Measurements from ENCODE around the gene PCBP2.
A peak's percentile ranks its signal among the peaks of the same experiment; 100 is the strongest.

Gene PCBP2

DNA sequence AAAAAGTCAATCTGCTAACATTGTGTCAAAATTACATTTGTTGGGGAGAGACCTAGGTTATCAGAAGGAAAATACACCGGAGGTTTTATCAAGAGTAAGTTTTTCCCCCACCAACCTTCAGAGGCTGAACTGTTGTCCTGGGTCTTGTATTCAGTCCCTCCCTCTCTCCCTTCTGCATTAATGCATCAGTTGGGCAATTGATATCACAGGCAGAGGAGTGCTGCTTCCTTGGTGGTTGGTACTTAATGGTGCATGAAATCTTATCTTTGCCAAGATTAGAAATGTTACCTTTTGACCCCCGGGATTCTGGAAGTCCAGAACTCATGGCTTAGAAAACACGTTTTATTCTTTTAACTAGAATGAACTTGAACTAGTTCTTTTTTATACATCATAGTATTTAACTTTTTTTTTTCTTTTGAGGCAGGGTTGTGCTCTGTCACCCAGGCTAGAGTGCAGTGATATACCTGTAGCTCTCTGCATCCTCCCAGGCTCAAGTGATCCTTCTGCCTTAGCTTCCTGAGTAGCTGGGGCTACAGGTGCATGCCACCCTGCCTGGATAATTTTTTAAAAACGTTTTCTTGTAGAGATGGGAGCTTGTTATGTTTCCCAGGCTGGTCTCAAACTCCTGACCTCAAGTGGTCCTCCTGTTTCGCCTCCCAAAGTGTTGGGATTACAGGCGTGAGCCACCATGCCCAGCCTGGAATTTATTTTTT is 4.9 kb downstream of the PCBP2 start:
- Mint-ChIP-seq H3K9me3 (no peaks in the 10 kb centered on the region), H3K27me3 (no peaks in the 10 kb centered on the region), H3K4me3 (no peak overlapping the region), H3K27ac (no peak overlapping the region), H3K36me3 (peaks cover 77% of the 10 kb centered on the region), H3K4me1 (peaks cover 39% of the 10 kb centered on the region)
- ATAC-seq, result no peak

DNA sequence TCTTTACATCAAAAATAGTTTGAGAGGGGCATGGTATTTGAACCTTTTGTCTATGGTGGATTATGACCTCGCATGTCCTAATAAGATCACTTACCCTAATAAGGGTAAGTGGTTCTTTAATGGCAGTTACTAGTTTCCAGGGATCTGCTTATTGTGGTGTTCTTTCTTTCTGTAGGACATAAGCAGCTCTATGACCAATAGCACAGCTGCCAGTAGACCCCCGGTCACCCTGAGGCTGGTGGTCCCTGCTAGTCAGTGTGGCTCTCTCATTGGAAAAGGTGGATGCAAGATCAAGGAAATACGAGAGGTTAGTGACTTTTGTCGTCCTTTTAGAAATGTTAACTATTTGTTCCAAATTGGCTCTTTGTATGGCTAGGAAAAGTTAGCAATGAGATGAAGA is 7.2 kb downstream of the PCBP2 start:
- H3K27me3 Mint-ChIP-seq, result no peaks in the 10 kb centered on the region
- H3K4me3 Mint-ChIP-seq, result no peak overlapping the region
- H3K27ac Mint-ChIP-seq, result no peak overlapping the region
- peaks cover 83% of the 10 kb centered on the region for H3K36me3 Mint-ChIP-seq
- peaks cover 32% of the 10 kb centered on the region for H3K4me1 Mint-ChIP-seq
- no peak for ATAC-seq
- no peaks in the 10 kb centered on the region for H3K9me3 Mint-ChIP-seq

DNA sequence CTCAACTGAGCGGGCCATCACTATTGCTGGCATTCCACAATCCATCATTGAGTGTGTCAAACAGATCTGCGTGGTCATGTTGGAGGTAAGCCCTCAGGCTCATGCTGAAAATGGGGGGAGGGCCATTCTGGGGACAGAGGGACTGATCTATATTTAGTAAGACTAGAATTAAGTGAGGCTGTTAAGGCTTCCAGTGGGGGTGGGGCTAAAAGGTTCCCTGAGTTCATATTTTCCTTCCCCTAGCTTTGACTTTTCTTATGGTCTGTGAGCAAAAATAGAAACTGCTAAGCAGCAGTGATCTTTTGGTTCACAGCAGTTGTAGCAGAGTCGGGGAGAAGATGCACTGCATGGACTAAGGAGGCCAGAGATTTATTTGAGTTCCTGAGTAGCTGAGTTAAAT is 9.2 kb downstream of the PCBP2 start:
- Mint-ChIP-seq H3K36me3 (peaks cover 82% of the 10 kb centered on the region), H3K4me3 (no peak overlapping the region)

DNA sequence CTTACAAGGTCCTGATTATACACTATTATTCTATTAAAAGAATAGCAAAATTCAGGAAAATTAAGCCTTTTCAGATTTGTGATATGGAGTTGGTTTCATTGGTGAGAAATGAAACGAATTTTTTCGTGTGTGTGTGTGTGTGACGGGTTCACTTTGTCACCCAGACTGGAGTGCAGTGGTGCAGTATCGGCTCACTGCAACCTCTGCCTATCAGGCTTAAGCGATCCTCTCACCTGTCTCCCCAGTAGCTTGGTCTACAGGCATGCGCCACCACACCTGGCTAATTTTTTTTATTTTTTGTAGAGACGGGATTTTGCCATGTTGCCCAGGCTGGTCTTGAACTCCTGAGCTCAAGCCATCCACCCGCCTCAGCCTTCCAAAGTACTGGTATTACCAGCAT is 9.7 kb downstream of the PCBP2 start:
- no peak overlapping the region for H3K4me3 Mint-ChIP-seq
- H3K27ac Mint-ChIP-seq, result no peak overlapping the region
- no peak for ATAC-seq
- H3K9me3 Mint-ChIP-seq, result no peaks in the 10 kb centered on the region
- peaks cover 31% of the 10 kb centered on the region for H3K4me1 Mint-ChIP-seq
- peaks cover 85% of the 10 kb centered on the region for H3K36me3 Mint-ChIP-seq
- no peaks in the 10 kb centered on the region for H3K27me3 Mint-ChIP-seq

More for the DNA sequence above, 9.2 kb downstream of the PCBP2 start:
- peaks cover 27% of the 10 kb centered on the region for H3K4me1 Mint-ChIP-seq
- H3K9me3 Mint-ChIP-seq, result no peaks in the 10 kb centered on the region
- no peak overlapping the region for H3K27ac Mint-ChIP-seq
- no peak for ATAC-seq
- no peaks in the 10 kb centered on the region for H3K27me3 Mint-ChIP-seq

DNA sequence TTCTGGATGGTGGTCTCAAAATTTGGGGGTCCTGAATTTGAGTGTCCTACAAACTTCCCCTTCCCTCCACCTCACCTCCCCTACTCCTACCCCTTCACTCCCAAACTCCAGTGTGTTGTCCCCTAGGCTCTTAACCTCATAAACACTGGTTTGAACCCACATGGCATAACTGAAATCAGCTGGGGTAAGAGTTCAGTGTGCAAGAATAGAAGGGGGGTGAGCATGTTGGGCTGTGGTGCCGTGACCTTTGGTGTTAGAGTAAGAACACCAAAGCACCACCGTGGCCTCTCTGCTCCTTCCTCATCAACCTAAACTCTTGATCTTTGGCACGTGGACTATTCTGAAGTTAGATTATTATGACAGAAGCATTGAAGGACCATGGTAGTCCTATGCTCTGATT is 11.0 kb downstream of the PCBP2 start:
- peaks cover 93% of the 10 kb centered on the region for H3K36me3 Mint-ChIP-seq
- no peak overlapping the region for H3K4me3 Mint-ChIP-seq
- H3K9me3 Mint-ChIP-seq, result no peaks in the 10 kb centered on the region
- H3K4me1 Mint-ChIP-seq, result peaks cover 37% of the 10 kb centered on the region
- no peak for ATAC-seq
- no peak overlapping the region for H3K27ac Mint-ChIP-seq
- H3K27me3 Mint-ChIP-seq, result no peaks in the 10 kb centered on the region

DNA sequence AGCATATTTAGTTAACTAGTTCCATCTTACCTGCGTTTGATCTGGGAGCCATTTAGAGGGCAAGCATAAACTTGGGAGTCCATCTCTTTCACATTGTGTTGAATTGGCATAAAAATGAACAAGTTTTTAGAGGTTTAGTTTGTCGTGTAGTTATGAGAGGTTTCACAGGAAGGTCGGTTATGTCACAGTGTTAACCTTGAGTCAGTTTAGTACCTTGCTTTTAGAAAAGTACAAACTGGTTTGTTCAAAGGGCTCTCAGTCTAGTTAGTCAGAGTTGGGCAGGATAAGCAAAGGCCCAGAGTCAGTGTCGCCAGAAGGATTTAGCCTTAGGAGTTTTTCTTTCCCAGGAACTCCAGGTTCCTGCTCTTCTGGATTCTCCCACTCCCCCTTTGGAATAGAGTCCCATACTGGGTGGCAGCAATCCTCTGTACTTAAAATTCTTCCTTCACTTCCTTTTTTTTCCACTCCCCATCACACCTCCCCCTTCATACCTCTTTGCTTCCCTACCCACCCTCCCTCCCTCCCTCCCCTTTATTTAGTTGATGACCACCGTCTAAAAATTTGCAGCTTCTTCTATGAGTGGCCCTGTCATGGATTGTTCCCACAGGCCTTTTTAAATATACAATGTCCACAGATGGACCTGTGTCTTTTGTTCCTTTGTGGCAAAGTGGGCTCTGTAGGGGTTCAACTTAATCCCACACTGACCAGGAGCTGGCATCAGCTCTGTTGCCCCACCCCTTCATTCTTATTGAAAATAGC is 12.1 kb downstream of the PCBP2 start:
- no peaks in the 10 kb centered on the region for H3K27me3 Mint-ChIP-seq
- H3K9me3 Mint-ChIP-seq, result no peaks in the 10 kb centered on the region
- no peak overlapping the region for H3K4me3 Mint-ChIP-seq
- no peak for ATAC-seq
- no peak overlapping the region for H3K27ac Mint-ChIP-seq
- H3K36me3 Mint-ChIP-seq, result peaks cover 92% of the 10 kb centered on the region
- peaks cover 35% of the 10 kb centered on the region for H3K4me1 Mint-ChIP-seq

DNA sequence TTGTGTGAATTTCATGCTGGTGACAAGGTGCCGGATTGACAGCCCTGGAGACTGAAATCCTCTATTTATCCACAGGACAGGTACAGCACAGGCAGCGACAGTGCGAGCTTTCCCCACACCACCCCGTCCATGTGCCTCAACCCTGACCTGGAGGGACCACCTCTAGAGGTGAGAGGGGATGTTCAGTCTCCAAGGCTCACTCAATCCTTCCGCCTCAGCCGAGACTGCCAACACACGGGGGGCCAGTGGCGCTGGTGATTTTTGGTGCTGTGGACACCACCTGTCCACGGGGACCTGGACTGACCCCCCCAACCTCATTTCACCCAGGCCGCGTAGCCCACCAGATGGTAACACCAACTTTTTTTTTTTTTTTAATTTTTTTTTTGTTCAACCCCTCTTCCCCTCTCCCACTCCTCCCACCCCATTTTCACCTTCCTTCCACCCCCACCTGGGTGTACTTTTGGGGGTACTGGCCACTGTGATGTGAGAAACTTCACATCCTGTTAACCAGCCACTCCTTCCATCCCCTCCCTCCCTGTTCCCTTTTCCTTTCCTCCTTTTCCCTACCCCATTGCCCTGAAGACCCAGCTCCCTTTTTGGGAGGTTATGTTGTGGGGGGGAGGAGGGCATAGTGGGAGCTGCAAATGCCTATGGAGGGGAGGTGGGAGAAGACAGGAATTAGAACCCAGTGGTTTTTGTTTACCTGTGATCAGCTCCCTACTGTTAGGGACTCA is 12.9 kb downstream of the PCBP2 start:
- no peak for ATAC-seq
- Mint-ChIP-seq H3K27me3 (no peaks in the 10 kb centered on the region), H3K4me1 (peaks cover 31% of the 10 kb centered on the region), H3K9me3 (no peaks in the 10 kb centered on the region), H3K36me3 (peaks cover 84% of the 10 kb centered on the region), H3K4me3 (no peak overlapping the region), H3K27ac (no peak overlapping the region)

DNA sequence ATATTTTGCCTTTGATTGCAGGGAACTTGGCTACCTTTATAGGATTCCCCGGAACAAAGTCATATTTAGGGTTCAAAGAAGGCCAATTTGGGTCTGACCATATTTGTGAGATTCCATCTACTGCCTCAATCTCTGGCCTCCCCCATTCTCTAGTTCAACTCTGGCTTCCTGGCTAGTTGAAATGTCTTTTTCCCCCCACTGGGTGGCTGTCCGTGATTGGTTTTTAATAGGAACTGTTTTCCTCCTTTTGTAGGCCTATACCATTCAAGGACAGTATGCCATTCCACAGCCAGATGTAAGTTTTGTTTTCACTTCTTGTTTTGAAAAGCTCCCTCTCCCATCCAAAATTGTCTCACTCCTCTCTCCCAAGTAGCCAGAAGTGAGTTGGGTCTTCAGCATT is 13.8 kb downstream of the PCBP2 start:
- peaks cover 26% of the 10 kb centered on the region for H3K4me1 Mint-ChIP-seq
- no peaks in the 10 kb centered on the region for H3K27me3 Mint-ChIP-seq
- no peak overlapping the region for H3K27ac Mint-ChIP-seq
- H3K36me3 Mint-ChIP-seq, result peaks cover 80% of the 10 kb centered on the region
- ATAC-seq, result no peak
- no peaks in the 10 kb centered on the region for H3K9me3 Mint-ChIP-seq
- no peak overlapping the region for H3K4me3 Mint-ChIP-seq

DNA sequence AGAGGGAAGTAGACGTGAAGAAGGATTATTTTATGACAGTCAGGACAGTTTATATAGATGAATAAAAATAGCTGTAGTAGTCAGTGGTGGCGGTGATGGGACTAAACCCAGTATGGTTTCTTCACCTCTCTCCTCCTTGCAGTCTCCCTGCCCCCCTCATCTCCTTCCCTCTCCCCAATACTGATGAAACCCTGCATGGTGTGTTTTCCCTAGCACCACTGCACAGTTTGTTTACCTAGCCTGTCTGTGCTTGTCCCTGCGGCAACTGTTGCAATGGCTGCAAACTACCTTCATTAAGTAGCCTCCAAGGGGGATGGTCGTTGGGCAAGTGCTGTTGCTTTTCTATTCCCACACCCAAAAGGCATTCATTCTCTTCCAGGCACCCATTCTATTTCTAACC is 14.7 kb downstream of the PCBP2 start:
- Mint-ChIP-seq H3K9me3 (no peaks in the 10 kb centered on the region), H3K36me3 (peaks cover 79% of the 10 kb centered on the region)

DNA sequence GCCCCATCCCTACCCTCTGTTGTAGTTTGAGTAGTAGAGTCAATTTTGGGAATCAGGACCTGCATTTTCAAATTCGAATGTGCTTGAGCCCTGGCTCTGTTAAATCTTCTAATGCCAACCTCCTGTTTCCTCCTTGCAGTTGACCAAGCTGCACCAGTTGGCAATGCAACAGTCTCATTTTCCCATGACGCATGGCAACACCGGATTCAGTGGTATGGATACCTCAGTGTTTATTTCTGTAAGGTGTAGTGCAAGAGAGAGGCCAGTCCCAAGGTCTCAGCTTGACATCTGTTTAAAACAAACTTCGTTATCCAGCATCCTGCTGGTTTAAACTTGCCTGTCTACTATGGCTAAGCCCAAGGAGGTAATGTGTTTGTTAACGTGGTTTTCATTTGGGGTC is 15.2 kb downstream of the PCBP2 start:
- Mint-ChIP-seq H3K4me1 (peaks cover 31% of the 10 kb centered on the region), H3K9me3 (no peaks in the 10 kb centered on the region), H3K27ac (no peak overlapping the region), H3K36me3 (peaks cover 79% of the 10 kb centered on the region), H3K4me3 (no peak overlapping the region), H3K27me3 (no peaks in the 10 kb centered on the region)
- ATAC-seq, result no peak

More for the DNA sequence above, 14.7 kb downstream of the PCBP2 start:
- peaks cover 27% of the 10 kb centered on the region for H3K4me1 Mint-ChIP-seq
- no peak for ATAC-seq
- H3K27me3 Mint-ChIP-seq, result no peaks in the 10 kb centered on the region
- no peak overlapping the region for H3K27ac Mint-ChIP-seq
- H3K4me3 Mint-ChIP-seq, result no peak overlapping the region

DNA sequence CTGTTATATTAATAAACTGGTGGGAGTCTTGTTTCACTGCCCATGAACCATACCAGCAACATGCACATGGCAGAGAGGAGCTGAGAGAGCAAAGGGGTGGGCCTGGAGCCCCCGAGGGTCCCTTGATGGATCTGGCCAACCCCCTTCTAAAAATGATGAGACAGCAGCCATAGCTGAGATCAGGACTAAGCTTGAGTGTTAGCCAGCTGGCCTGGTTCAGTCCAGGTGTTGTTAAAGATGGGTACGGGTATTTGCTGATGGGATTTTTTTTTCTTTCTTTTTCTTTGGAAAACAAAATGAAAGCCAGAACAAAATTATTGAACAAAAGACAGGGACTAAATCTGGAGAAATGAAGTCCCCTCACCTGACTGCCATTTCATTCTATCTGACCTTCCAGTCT is 16.0 kb downstream of the PCBP2 start:
- Mint-ChIP-seq H3K9me3 (no peaks in the 10 kb centered on the region), H3K36me3 (peaks cover 77% of the 10 kb centered on the region), H3K27ac (no peak overlapping the region), H3K4me1 (peaks cover 39% of the 10 kb centered on the region), H3K27me3 (no peaks in the 10 kb centered on the region), H3K4me3 (no peak overlapping the region)
- ATAC-seq, result no peak

DNA sequence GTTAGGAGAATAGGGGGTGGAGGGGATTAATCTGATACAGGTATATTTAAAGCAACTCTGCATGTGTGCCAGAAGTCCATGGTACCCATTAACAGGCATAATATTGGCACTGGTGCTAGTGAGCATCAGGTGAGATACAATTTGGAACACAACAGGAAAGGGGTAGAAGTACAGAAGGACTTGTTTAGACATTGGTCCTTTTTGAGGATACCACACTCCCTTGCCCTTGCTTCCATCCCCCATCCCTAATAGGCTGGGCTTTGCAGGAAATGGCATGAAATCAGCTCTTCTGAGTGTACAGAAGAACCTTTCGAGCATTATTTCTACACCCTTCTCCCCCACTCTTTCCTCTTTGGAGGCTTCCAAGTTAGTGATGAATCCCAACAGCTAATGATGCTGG is 16.4 kb downstream of the PCBP2 start:
- Mint-ChIP-seq H3K4me3 (no peak overlapping the region), H3K36me3 (peaks cover 74% of the 10 kb centered on the region), H3K27ac (no peak overlapping the region), H3K4me1 (peaks cover 42% of the 10 kb centered on the region), H3K9me3 (no peaks in the 10 kb centered on the region), H3K27me3 (no peaks in the 10 kb centered on the region)
- ATAC-seq, result no peak

DNA sequence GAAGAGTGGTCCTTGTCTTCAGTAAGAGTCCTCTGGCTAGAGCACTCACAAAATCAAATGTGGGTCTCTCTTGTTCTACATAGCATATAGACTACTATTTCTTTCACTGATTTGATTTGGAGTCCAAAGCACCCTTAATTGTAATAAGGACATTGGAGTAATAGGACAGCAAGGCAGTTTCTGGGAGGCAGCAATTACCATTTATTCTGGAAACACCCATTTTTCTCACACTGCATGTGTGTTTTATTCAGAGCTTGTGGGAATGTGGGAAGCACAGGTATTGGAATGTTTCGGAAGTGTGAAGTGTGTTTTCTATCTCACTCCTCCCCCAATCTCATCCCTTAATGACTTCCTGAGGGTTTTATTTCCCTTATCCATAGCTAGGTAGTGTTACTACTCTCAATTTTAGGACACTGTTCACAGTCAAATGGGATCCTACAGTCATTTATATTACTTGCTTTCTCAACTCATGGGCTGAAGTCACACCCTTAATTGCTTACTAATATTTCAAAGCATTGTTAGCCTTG is 20.2 kb downstream of the PCBP2 start:
- Mint-ChIP-seq H3K4me3 (no peak overlapping the region), H3K9me3 (no peaks in the 10 kb centered on the region), H3K36me3 (peaks cover 74% of the 10 kb centered on the region), H3K27ac (peak overlapping the region; percentile 42), H3K4me1 (peaks cover 44% of the 10 kb centered on the region), H3K27me3 (no peaks in the 10 kb centered on the region)
- ATAC-seq, result no peak

DNA sequence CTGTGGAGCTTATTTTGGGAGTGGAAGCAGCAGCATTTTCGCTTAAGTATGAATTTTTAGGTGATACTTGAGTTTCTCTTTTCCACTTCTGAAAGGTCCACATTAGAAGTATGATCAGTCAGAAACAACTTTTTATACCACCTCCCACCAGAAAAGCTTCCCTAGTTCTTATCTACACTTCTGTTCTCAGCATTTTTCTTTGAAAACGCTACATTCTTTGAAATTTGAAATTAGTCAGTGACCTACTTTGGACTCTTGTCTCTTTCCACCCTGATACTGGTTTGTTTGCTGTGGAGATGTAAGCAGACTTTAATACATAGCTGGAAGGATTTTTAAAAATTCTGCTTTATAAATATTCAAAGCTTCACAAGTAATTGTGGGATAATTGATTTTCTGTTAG is 22.2 kb downstream of the PCBP2 start:
- no peak overlapping the region for H3K4me3 Mint-ChIP-seq
- no peak for ATAC-seq
- H3K4me1 Mint-ChIP-seq, result peaks cover 46% of the 10 kb centered on the region
- H3K27ac Mint-ChIP-seq, result peak overlapping the region; percentile 54
- H3K27me3 Mint-ChIP-seq, result no peaks in the 10 kb centered on the region
- H3K36me3 Mint-ChIP-seq, result peaks cover 62% of the 10 kb centered on the region
- H3K9me3 Mint-ChIP-seq, result no peaks in the 10 kb centered on the region

DNA sequence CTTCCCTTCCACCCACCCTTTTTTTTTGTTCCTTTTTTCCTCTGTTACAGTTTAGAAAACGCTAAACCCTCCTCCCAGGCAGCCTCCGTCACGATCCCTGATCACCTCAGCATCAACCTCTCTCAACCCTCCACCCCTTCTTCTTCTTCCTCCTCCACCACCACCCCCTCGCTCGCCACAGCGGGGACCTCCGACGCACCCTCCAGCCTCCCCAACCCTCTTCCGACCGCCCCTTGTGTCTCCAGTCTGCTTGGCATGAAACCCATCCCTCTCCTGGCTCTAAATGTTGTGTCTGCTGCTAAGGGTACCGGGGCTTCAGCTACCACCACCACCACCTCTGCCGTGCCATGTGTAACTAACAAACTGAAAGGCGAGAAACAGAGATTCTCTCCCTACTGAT is 22.9 kb downstream of the PCBP2 start:
- Mint-ChIP-seq H3K27me3 (no peaks in the 10 kb centered on the region), H3K9me3 (no peaks in the 10 kb centered on the region), H3K36me3 (peaks cover 70% of the 10 kb centered on the region), H3K27ac (peak overlapping the region; percentile 54), H3K4me1 (peaks cover 46% of the 10 kb centered on the region), H3K4me3 (peak overlapping the region; percentile 3)
- no peak for ATAC-seq
